SKM-1 treated with dmso at 0.1 percent for 144 hours (cell line): Measurements from ENCODE around the gene KIR3DL1.
A peak's percentile ranks its signal among the peaks of the same experiment; 100 is the strongest.
"Not testable (repeated sequence)": the region's sequence is repeated elsewhere in the genome, so short reads cannot be mapped to it uniquely, and the experiment has no call there.

Experiments used
- DNase-seq: peaks from one replicate; lab custom pipeline; 2025; ENCODE audit not compliant: unreplicated experiment; lab: John Stamatoyannopoulos, UW

Gene KIR3DL1

DNA sequence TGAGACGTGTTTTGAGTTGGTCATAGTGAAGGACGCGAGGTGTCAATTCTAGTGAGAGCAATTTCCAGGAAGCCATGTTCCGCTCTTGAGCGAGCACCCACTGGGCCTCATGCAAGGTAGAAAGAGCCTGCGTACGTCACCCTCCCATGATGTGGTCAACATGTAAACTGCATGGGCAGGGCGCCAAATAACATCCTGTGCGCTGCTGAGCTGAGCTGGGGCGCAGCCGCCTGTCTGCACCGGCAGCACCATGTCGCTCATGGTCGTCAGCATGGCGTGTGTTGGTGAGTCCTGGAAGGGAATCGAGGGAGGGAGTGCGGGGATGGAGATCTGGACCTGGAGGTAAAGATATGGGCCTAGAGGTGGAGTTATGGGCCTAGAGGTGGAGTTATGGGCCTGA is at the start of gene KIR3DL1:
TSS of gene KIR3DL1 (plus strand) at position 218 of the 400 bp plus-strand sequence.
- DNase-seq: not testable (repeated sequence)

DNA sequence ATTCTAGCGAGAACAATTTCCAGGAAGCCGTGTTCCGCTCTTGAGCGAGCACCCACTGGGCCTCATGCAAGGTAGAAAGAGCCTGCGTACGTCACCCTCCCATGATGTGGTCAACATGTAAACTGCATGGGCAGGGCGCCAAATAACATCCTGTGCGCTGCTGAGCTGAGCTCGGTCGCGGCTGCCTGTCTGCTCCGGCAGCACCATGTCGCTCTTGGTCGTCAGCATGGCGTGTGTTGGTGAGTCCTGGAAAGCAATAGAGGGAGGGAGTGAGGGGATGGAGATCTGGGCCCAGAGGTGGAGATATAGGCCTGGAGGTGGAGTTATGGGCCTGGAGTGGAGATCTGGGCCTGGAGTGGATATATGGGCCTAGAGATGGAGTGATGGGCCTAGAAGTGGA is 46.6 kb upstream of the KIR3DL1 start, which contains the start of gene KIR2DL1:
TSS of gene KIR2DL1 (plus strand) at position 148 of the 400 bp plus-strand sequence. CDS start at position 206, 58 bp downstream.
- DNase-seq: not testable (repeated sequence)

DNA sequence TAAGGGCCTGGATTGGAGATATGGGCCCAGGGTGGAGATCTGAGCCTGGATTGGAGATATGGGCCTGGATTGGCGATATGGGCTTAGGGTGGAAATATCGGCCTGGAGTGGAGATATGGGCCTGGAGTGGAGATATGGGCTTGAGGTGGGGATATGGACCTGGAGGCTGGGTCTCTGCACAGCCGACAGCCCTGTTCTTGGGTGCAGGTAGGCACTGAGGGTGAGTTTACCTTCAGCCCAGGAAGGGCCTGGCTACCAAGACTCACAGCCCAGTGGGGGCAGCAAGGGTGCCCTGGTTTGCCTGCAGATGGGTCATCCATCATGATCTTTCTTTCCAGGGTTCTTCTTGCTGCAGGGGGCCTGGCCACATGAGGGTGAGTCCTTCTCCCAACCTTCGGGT is 45.8 kb upstream of the KIR3DL1 start:
- not testable (repeated sequence) for DNase-seq

DNA sequence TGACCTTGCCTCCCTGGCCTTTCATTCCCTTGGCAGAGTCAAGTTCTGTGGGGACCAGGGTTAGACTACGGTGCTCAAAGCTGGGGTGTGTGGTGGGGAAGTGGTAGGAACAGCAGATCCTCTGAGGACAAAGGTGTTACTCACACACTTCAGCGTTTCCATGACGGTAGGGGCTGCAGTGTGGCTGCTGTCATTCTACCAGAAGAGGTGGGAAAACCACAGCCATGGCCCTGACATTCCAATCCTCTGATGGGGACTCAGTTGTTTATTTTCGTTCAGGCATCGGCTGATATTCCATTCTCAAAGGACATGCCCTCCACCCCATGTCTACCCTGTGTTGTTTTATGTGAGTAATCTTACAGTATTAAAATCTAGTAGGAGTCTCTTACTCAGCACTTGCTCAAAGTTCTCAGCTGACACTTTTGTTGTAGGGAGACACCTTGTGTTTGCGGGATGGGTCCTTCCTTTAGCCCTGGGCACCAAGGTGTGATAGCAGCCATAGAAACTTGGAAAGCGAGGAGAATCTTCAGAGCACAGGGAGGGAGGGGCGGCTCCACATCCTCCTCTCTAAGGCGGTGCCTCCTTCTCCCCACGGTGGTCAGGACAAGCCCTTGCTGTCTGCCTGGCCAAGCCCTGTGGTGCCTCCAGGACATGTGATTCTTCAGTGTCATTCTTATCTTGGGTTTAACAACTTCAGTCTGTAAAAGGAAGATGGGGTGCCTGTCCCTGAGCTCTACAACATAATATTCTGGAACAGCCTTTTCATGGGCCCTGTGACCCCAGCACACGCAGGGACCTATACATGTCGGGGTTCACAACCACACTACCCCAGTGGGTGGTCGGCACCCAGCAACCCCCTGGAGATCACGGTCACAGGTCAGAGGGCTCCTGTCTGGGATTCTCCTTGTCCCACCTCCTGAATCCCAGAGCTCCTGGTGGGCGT is 45.0 kb upstream of the KIR3DL1 start:
- not testable (repeated sequence) for DNase-seq

DNA sequence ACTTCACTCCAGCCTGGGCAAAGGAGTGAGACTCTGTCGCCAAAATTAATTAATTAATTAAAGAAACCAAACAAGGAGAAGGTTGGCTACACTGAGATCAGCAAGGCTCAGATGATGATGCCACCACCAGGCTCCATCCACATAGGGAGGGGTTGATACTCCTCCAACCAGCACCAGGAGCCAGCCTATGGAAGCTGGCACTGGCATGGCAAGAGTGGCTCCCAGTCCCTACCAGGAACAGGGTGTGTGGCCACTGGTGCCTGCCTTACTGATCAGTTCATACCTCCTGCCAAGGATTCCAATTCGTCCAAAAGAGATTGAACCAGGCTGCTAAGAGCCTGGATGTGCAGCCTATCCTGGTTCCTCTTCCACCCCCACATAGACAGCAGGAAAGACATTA is 43.6 kb upstream of the KIR3DL1 start:
- not testable (repeated sequence) for DNase-seq

DNA sequence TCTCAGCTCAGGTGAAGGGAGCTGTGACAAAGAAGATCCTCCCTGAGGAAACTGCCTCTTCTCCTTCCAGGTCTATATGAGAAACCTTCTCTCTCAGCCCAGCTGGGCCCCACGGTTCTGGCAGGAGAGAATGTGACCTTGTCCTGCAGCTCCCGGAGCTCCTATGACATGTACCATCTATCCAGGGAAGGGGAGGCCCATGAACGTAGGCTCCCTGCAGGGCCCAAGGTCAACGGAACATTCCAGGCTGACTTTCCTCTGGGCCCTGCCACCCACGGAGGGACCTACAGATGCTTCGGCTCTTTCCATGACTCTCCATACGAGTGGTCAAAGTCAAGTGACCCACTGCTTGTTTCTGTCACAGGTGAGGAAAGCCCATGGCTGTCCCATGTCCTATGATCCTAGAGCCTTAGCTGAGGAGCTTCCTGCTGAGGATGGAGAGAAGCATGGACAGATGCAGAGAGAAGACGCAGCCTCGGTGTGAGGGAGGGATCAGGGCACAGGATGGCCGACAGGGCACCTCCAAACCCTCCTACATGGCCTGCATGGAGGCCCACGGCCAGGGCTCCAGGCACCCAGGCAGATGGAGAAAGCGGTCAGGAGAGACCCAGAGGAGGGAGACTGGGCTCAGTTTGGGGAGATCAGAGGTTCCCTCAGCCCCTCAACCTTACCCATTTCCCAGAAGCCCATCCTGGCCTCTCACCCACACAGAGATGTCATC is 41.0 kb upstream of the KIR3DL1 start:
- DNase-seq: not testable (repeated sequence)

DNA sequence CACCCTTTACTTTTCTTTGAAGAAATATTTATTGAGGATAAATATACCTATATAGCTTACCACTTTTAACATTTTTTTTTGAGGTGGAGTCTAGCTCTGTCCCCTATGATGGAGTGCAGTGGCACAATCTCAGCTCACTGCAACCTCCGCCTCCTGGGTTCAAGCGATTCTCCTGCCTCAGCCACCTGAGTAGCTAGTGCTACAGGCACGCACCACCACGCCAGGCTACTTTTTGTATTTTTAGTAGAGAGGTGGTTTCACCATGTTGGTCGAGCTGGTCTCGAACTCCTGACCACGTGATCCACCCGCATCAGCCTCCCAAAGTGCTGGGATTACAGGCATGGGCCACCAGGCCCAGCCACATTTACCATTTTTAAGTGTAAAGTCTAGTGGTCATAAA is 40.4 kb upstream of the KIR3DL1 start:
- DNase-seq: not testable (repeated sequence)

DNA sequence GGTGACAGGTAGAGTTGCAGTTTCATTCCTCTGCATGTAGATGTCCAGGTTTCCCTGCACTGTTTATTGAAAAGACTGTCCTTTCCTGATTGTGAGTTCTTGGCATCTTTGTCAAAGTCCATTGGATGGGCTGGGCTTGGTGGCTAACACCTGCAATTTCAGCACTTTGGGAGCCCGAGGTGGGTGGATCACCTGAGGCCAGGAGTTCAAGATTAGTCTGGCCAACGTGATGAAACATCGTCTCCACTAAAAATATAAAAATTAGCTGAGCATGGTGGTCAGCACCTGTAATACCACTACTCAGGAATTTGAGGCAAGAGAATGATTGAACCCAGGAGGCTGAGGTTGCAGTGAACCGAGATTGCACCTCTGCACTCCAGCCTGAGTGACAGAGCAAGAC is 38.4 kb upstream of the KIR3DL1 start:
- DNase-seq: not testable (repeated sequence)

DNA sequence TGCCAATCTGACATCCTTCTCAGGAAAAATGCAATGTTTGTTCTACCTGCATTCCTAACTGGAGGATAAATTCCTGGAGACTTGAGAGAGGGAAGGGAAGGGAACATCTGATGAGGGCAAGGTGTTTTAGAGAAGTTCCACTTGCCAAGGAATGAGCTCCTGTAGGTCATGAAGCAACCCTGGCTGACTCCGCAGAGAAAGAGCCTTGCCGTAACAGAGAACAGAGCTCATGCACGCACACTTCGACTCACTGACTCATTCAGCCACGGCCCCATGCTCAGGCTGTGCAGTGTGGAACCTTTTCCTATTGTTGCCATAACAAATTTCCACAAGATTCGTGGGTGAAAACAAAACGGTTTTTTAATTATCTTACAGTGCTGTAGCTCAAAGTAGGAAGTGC is 37.4 kb upstream of the KIR3DL1 start:
- DNase-seq: not testable (repeated sequence)

DNA sequence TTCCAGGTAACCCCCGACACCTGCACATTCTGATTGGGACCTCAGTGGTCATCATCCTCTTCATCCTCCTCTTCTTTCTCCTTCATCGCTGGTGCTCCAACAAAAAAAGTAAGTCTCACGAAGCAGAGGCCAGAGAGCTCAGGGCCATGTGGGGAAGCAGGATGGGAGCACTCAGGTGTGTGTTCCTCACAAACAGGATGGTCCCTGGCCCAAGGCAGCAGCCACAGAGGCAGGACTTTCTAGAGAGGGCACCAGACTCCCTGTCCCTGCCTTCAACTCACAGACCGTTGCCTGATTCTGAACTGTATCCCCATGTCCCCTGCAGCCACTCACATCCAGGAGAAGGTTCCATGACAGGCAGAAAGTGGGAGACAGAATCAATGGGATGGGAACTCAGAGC is 33.4 kb upstream of the KIR3DL1 start:
- not testable (repeated sequence) for DNase-seq

DNA sequence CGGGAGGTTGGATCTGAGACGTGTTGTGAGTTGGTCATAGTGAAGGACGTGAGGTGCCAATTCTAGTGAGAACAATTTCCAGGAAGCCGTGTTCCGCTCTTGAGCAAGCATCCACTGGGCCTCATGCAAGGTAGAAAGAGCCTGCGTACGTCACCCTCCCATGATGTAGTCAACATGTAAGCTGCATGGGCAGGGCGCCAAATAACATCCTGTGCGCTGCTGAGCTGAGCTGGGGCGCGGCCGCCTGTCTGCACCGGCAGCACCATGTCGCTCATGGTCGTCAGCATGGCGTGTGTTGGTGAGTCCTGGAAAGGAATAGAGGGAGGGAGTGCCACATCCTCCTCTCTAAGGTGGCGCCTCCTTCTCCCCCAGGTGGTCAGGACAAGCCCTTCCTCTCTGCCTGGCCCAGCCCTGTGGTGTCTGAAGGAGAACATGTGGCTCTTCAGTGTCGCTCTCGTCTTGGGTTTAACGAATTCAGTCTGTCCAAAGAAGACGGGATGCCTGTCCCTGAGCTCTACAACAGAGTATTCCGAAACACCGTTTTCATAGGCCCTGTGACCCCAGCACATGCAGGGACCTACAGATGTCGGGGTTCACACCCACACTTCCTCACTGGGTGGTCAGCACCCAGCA is 30.1 kb upstream of the KIR3DL1 start:
- not testable (repeated sequence) for DNase-seq

DNA sequence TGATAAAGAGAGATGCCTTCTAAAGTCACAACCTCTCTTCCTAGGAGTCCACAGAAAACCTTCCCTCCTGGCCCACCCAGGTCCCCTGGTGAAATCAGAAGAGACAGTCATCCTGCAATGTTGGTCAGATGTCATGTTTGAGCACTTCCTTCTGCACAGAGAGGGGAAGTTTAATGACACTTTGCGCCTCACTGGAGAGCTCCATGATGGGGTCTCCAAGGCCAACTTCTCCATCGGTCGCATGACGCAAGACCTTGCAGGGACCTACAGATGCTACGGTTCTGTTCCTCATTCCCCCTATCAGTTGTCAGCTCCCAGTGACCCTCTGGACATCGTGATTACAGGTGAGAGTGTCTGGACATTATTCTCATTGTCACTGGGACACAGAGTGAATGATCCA is 28.1 kb upstream of the KIR3DL1 start:
- DNase-seq: not testable (repeated sequence)

DNA sequence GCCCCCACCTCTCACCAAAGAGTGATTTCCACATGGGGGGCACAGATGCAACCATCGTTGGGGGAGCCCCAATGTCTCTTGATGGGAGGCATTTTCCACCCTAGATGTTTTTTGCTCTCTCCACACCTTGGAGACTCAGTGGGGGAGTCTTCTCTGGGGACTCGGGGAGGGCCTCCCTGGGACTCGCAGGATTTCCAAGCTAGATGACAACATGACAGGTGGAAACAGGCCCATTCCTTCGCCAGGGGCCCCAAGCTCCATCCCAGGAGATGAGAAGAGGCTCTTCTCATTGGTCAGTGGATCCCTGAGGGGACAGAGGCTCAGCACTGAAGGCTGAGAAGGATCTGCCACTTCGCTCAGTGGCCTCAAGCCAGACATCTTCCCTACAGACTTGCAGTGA is 25.6 kb upstream of the KIR3DL1 start:
- no peak for DNase-seq

DNA sequence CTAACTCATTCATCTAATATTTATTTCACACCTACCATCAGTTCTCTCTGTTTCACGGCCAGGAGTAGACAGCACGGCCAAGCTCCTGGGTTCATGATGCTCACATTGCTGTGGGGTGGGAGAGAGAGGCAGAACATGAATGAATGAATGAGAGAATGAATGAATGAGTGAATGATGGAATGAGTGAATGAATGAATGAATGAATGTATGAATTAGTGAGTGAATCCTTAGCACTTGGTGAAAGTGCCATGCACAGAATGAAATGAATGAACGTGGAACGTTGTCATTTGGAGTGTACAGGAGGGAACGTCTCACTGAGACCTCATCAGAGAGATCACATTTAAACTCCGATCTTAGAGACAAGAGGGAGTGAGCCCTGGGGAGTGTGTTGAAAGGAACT is 24.8 kb upstream of the KIR3DL1 start:
- DNase-seq: no peak

DNA sequence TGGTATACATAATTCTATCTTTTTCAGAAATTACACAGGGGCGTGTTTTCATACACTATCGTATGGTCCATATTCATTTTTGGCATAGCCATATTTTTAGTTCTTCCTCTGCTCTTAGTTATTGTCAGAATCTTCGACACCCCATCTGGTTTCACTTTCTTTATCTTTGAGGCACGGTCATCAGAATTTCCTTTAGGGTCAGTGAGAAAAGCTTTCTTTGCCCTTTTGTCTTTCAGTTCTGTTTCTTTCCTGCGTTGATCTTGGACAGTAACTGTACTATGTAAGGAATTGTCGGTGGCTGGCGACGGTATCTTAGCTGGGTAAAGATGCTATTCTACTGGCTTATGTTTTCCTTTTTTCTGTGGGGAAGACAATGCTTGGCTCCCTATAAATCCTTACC is 23.5 kb upstream of the KIR3DL1 start:
- no peak for DNase-seq

DNA sequence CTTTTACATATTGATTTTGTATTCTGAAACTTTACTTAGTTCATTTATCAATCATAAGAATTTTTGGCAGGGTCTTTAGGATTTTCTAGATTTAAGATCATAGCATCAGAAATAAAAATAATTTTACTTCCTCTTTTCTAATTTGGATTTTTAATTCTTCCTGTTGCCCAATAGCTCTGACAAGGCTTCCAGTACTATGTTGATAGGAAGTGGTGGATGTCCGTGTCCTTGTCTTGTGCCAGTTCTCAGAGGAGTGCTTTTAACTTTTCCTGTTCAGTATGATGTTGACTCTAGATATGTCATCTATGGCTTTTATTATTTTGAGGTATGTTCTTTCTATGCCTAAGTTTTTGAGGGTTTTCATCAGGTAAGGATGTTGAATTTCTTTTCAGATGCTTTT is 20.5 kb upstream of the KIR3DL1 start:
- peak; percentile 3 for DNase-seq

DNA sequence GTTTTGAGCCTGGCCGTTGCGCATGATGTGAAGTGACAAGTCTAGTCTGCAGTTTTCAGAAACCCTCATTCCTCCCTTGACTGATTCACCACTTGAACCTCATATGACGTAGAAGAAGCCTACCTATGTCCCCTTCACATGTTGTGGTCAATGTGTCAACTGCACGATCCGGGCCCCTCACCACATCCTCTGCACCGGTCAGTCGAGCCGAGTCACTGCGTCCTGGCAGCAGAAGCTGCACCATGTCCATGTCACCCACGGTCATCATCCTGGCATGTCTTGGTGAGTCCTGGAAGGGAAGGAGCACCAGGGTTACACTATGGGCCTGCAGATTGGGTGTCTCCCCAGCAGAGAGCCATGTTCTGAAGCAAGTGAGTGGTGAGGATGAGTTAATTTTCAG is 12.9 kb upstream of the KIR3DL1 start, which contains the start of gene KIR2DL4:
TSS of gene KIR2DL4 (plus strand) at position 201 of the 400 bp plus-strand sequence. CDS start at position 243, 42 bp downstream.
- no peak for DNase-seq

DNA sequence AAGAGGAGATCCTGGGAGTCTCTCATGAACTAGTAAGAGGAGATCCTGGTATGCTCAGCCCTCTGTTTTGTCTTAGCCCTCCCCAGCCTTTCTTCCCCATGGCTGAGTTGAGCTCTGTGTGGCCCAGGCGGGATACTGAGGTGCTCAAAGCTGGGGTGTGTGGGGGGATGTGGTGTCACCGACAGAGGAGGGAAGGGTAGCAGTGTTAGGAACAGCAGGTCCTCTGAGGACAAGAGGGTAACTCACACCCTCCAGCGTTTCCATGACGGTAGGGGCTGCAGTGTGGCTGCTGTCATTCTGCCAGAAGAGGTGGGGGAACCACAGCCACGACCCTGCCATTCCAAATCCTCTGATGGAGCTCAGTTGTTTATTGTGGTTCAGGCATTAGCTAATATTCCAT is 12.2 kb upstream of the KIR3DL1 start:
- DNase-seq: no peak

DNA sequence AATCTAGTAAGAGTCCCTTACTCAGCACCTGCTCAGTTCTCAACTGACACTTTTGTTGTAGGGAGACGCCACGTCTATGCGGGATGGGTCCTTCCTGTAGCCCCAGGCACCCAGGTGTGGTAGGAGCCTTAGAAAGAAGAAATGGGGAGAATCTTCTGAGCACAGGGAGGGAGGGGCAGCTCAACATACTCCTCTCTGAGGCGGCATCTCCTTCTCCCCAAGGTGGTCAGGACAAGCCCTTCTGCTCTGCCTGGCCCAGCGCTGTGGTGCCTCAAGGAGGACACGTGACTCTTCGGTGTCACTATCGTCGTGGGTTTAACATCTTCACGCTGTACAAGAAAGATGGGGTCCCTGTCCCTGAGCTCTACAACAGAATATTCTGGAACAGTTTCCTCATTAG is 11.7 kb upstream of the KIR3DL1 start:
- DNase-seq: no peak

DNA sequence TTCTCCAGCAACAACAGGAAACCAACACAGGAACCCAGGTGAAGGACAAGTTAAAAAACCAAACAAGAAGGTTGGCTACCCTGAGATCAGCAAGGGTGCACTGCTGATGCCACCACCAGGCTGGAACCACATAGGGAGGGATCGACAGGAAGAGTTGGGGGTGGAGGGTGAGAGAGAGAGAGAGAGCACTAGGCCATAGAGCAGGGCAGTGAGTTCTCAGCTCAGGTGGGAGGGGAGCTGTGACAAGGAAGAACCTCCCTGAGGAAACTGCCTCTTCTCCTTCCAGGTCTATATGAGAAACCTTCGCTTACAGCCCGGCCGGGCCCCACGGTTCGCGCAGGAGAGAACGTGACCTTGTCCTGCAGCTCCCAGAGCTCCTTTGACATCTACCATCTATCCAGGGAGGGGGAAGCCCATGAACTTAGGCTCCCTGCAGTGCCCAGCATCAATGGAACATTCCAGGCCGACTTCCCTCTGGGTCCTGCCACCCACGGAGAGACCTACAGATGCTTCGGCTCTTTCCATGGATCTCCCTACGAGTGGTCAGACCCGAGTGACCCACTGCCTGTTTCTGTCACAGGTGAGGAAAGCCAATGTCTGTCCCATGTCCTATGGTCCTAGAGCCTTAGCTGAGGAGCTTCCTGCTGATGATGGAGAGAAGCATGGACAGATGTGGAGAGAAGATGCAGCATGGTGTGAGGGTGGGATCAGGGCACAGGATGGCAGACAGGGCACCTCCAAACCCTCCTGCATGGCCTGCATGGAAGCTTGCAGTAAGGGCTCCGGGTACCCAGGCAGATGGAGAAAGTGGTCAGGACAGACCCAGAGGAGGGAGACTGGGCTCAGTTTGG is 10.4 kb upstream of the KIR3DL1 start:
- no peak for DNase-seq

DNA sequence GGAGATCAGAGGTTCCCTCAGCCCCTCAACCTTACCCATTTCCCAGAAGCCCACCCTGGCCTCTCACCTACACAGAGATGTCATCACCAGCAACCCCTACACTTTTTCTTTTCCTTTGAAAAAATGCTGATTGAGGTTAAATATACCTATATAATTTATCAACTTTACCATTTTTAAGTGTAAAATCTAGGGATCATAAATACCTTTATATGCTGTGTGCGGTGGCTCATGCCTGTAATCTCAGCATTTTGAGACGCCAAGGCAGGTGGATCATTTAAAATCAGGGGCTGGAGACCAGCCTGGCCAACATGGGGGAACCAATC is 9.8 kb upstream of the KIR3DL1 start:
- no peak for DNase-seq
